H1 (cell line): ENCODE measurements around the gene ZNF225.

Experiments
- CREB1 ChIP-seq: IDR thresholded peaks from 2 replicates; pipeline ENCODE4 v1.6.1; 2012; ENCODE audit warnings: inconsistent platforms
- EZH2 ChIP-seq: fragments of 200-600 bp; sonication (generic); IDR thresholded peaks from 2 replicates; pipeline ENCODE4 v1.7.1; 2012; ENCODE audit warnings: low read depth, mild to moderate bottlenecking, moderate library complexity, low read length, inconsistent platforms; ENCODE audit not compliant: severe bottlenecking
- JUN ChIP-seq: IDR thresholded peaks from 2 replicates; pipeline ENCODE4 v1.6.1; 2011; ENCODE audit warnings: low read depth, mild to moderate bottlenecking, improper control_type of control experiment, low read length
- POLR2AphosphoS5 ChIP-seq: IDR thresholded peaks from 2 replicates; pipeline ENCODE4 v1.6.1; 2011; ENCODE audit warnings: low read depth, low read length
- POU5F1 ChIP-seq: IDR thresholded peaks from 2 replicates; pipeline ENCODE4 v1.6.1; 2011; ENCODE audit warnings: low read depth, mild to moderate bottlenecking, low read length, moderate library complexity
- RAD21 ChIP-seq, 2 experiments: IDR thresholded peaks in 1 of 2; conservative IDR thresholded peaks in 1 of 2; 2 replicates each; pipeline ENCODE4 v1.6.1; 2011; ENCODE audit warnings: low read depth in 2 of 2, low read length in 2 of 2, improper control_type of control experiment in 1 of 2, inconsistent platforms in 1 of 2, mild to moderate bottlenecking in 1 of 2, moderate library complexity in 1 of 2
- SIN3A ChIP-seq, 2 experiments: IDR thresholded peaks in 1 of 2; conservative IDR thresholded peaks in 1 of 2; 2 replicates each; pipeline ENCODE4 v1.6.1; 2011 to 2012; ENCODE audit warnings: low read length in 2 of 2, improper control_type of control experiment in 1 of 2, low read depth in 1 of 2, mild to moderate bottlenecking in 1 of 2
- TF ChIP-seq, protein P1 (sequence below), 3 experiments: IDR thresholded peaks; 1 replicate in 2 of 3; 2 replicates in 1 of 3; pipeline versions ENCODE4 v1.5.1 to v1.6.1; 2011; ENCODE audit warnings: low read length in 3 of 3, mild to moderate bottlenecking in 3 of 3, inconsistent platforms in 2 of 3, low read depth in 1 of 3, moderate library complexity in 1 of 3; ENCODE audit not compliant: insufficient read depth in 1 of 3; ENCODE audit errors: control extremely low read depth in 1 of 3
- TF ChIP-seq, protein P2 (sequence below): IDR thresholded peaks from 2 replicates; pipeline ENCODE4 v1.6.1; 2011; ENCODE audit warnings: low read length, improper control_type of control experiment

DNA sequence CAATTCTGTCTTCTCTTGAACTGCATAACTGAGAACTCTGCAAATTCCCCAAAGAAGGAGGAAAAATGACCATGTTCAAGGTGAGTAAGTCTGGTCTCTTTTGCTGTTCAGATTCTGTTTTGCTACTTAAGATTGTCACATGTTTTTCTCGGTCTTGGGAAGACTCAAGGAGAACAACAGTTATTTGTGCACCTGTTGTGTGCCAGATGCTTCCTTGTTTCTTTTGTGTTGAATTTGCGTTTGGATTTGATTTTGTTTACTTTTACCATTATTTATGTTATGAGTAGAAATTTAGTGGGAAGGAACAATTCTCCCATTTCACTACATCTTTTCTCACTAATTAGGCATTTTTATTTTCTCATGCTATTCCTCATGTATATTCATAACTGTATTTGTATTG is 36.9 kb upstream of the ZNF225 start:
- no peak for TF ChIP-seq POU5F1
- TF ChIP-seq EZH2: no peak
- TF ChIP-seq RAD21 (IDR thresholded peaks at IDR 0.05 in 1 of 2, conservative IDR thresholded peaks at IDR 0.05 in 1 of 2; ENCODE audit: low read depth in 2 of 2, low read length in 2 of 2): no peak
- TF ChIP-seq SIN3A (conservative IDR thresholded peaks at IDR 0.05 in 1 of 2, IDR thresholded peaks at IDR 0.05 in 1 of 2; ENCODE audit: low read depth in 1 of 2, low read length in 2 of 2): no peak
- TF ChIP-seq, protein P1, sequence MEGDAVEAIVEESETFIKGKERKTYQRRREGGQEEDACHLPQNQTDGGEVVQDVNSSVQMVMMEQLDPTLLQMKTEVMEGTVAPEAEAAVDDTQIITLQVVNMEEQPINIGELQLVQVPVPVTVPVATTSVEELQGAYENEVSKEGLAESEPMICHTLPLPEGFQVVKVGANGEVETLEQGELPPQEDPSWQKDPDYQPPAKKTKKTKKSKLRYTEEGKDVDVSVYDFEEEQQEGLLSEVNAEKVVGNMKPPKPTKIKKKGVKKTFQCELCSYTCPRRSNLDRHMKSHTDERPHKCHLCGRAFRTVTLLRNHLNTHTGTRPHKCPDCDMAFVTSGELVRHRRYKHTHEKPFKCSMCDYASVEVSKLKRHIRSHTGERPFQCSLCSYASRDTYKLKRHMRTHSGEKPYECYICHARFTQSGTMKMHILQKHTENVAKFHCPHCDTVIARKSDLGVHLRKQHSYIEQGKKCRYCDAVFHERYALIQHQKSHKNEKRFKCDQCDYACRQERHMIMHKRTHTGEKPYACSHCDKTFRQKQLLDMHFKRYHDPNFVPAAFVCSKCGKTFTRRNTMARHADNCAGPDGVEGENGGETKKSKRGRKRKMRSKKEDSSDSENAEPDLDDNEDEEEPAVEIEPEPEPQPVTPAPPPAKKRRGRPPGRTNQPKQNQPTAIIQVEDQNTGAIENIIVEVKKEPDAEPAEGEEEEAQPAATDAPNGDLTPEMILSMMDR (IDR thresholded peaks at IDR 0.05; ENCODE audit: control extremely low read depth in 1 of 3, insufficient read depth in 1 of 3, low read depth in 1 of 3, low read length in 3 of 3): no peak
- no peak for TF ChIP-seq JUN
- TF ChIP-seq, protein P2, sequence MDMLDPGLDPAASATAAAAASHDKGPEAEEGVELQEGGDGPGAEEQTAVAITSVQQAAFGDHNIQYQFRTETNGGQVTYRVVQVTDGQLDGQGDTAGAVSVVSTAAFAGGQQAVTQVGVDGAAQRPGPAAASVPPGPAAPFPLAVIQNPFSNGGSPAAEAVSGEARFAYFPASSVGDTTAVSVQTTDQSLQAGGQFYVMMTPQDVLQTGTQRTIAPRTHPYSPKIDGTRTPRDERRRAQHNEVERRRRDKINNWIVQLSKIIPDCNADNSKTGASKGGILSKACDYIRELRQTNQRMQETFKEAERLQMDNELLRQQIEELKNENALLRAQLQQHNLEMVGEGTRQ: no peak
- TF ChIP-seq POLR2AphosphoS5: no peak
- TF ChIP-seq CREB1: no peak
